ENCODE results near the gene ARHGEF16. TPM values are rescaled to one million over a fixed set of nuclear protein-coding genes. Genes with fewer than 3 reads are reported as not detected.
A peak's percentile ranks its signal among the peaks of the same experiment; 100 is the strongest.

ARHGEF16 gene
- total RNA-seq, 6 donors from 2014 or later, result 11.9 to 28.9 (median 13.4) TPM

- no peak overlapping the region for H3K27ac ChIP-seq
Measured at GRCh38 chr1:3429320-3429719, 25.1 kb upstream of the ARHGEF16 start.

DNA sequence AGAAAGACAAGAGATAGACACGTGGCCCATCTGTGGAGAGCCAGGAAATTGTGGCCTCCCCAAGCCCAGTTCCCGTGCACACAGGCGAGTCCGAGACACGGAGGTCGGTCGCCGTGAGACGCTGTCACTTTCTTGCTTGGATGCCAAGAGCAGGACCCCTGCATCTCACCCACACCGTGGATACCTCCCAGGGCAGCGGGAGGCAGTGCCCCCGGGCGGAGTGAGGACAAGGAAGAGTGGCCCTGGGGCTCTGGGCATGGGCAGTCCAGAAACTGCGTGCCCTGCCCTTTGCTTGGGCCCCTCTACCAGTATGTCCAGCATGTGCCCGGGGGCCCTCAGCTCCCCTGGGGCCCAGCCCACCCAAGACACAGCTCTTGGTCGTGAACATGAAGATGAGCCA lies 24.7 kb upstream of the ARHGEF16 start:
- H3K27ac ChIP-seq, result no peak overlapping the region
- WGBS, 2 donors, result 73 to 86% methylated on average over 2 to 16 of the region's 16 CpGs
- H3K4me3 ChIP-seq, result no peak overlapping the region
- peaks cover 0 to 6% (median 0%) of the 10 kb centered on the region in 4 donors for H3K36me3 ChIP-seq
- H3K9me3 ChIP-seq, result no peaks in the 10 kb centered on the region
- peak in 1 of 2 donors; percentile 47 for DNase-seq
- no peaks in the 10 kb centered on the region for H3K27me3 ChIP-seq
- no peak for ATAC-seq (ENCODE audit: low FRiP score in 2 of 2)
- TF ChIP-seq CTCF (IDR thresholded peaks at IDR 0.05), result no peak
- no peak for TF ChIP-seq EP300 (IDR thresholded peaks at IDR 0.05)
- peaks cover 0 to under 1% (median 0%) of the 10 kb centered on the region in 4 donors for H3K4me1 ChIP-seq

More at GRCh38 chr1:3429320-3429719, 25.1 kb upstream of the ARHGEF16 start:
- ATAC-seq (ENCODE audit: low FRiP score in 2 of 2), result no peak
- WGBS, 2 donors, result 91% methylated on average over 6 to 13 of the region's 13 CpGs
- Histone ChIP-seq H3K4me1 (peaks cover 0 to 5% (median 0%) of the 10 kb centered on the region in 4 donors), H3K9me3 (no peaks in the 10 kb centered on the region), H3K27me3 (no peaks in the 10 kb centered on the region), H3K36me3 (peaks cover 0 to 6% (median 0%) of the 10 kb centered on the region in 4 donors), H3K4me3 (no peak overlapping the region)
- DNase-seq, result no peak
- no peak for TF ChIP-seq POLR2A (IDR thresholded peaks at IDR 0.05)
- TF ChIP-seq EP300 (IDR thresholded peaks at IDR 0.05), result no peak
- no peak for TF ChIP-seq POLR2AphosphoS5 (IDR thresholded peaks at IDR 0.05)
- no peak for TF ChIP-seq CTCF (IDR thresholded peaks at IDR 0.05)

GRCh38 chr1:3430406-3430805 lies 24.1 kb upstream of the ARHGEF16 start:
- 82 to 90% methylated on average over 9 to 18 of the region's 19 CpGs for WGBS, 2 donors
- TF ChIP-seq EP300 (IDR thresholded peaks at IDR 0.05) (no peak), POLR2AphosphoS5 (IDR thresholded peaks at IDR 0.05) (no peak)
- peak in 1 of 2 donors; percentile 78 for DNase-seq
- no peak for ATAC-seq (ENCODE audit: low FRiP score in 2 of 2)
- no peak overlapping the region for H3K27ac ChIP-seq
- H3K36me3 ChIP-seq, result peaks cover 0 to 6% (median 0%) of the 10 kb centered on the region in 4 donors
- no peaks in the 10 kb centered on the region for H3K27me3 ChIP-seq
- no peaks in the 10 kb centered on the region for H3K9me3 ChIP-seq
- no peak overlapping the region for H3K4me3 ChIP-seq
- H3K4me1 ChIP-seq, result no peaks in the 10 kb centered on the region

DNA sequence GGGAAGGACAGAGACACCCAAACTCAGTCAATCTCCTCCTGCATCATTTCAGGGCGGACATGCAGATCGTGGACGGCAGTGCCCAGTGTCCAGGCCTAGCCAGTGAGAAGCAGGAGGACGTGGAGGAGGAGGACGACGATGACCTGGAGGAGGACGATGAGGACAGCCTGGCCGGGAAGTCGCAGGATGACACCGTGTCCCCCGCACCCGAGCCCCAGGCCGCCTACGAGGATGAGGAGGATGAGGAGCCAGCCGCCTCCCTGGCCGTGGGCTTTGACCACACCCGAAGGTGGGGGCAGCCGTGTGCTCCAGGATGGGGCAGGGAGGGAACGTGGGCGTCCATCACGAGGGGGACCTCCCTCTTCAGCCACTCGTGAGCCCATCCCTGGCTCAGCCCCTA lies 23.6 kb upstream of the ARHGEF16 start:
- H3K4me1 ChIP-seq, result no peaks in the 10 kb centered on the region
- 82 to 95% methylated on average over 14 to 22 of the region's 22 CpGs for WGBS, 2 donors
- no peak overlapping the region for H3K27ac ChIP-seq
- TF ChIP-seq EP300 (IDR thresholded peaks at IDR 0.05) (no peak), POLR2AphosphoS5 (IDR thresholded peaks at IDR 0.05) (no peak)
- H3K9me3 ChIP-seq, result no peaks in the 10 kb centered on the region
- H3K27me3 ChIP-seq, result no peaks in the 10 kb centered on the region
- DNase-seq, result peak in 1 of 2 donors; percentile 64
- no peak overlapping the region for H3K4me3 ChIP-seq
- peaks cover 0 to 6% (median 0%) of the 10 kb centered on the region in 4 donors for H3K36me3 ChIP-seq
- ATAC-seq (ENCODE audit: low FRiP score in 2 of 2), result no peak

DNA sequence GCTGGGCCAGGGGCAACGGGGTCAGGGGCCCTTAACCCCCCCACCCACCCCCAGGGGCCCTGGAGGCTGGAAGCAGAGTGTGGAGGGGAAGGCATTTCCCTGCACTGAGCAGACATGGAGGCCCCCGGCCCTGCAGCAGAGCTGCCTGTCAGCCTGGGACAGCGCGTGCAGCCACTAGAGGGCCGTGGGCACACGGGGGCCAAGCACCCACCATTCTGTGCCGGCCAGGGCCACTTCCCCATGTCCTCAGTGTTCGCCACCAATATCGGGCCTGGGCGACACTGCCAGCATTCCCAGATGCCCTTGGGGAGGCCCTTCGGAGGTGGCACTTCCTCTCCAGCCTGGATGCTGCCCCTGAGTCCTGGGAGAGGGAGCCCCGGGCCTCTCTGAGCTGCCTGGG lies 23.2 kb upstream of the ARHGEF16 start:
- Histone ChIP-seq H3K27ac (no peak overlapping the region), H3K9me3 (no peaks in the 10 kb centered on the region), H3K27me3 (no peaks in the 10 kb centered on the region), H3K36me3 (peaks cover 0 to 6% (median 0%) of the 10 kb centered on the region in 4 donors), H3K4me3 (no peak overlapping the region), H3K4me1 (no peaks in the 10 kb centered on the region)
- DNase-seq, result peak in 1 of 2 donors; percentile 72
- TF ChIP-seq POLR2A (IDR thresholded peaks at IDR 0.05), result no peak
- no peak for TF ChIP-seq CTCF (IDR thresholded peaks at IDR 0.05)
- TF ChIP-seq EP300 (IDR thresholded peaks at IDR 0.05), result no peak
- no peak for TF ChIP-seq POLR2AphosphoS5 (IDR thresholded peaks at IDR 0.05)
- ATAC-seq (ENCODE audit: low FRiP score in 2 of 2), result no peak
- WGBS, 2 donors, result 55% methylated on average over 9 of the region's 12 CpGs; no CpG with 5 or more reads in 1 of the 2 donors

GRCh38 chr1:3431686-3432085 lies 22.8 kb upstream of the ARHGEF16 start:
- Histone ChIP-seq H3K9me3 (no peaks in the 10 kb centered on the region), H3K27ac (no peak overlapping the region), H3K36me3 (peaks cover 0 to 6% (median 0%) of the 10 kb centered on the region in 4 donors), H3K27me3 (no peaks in the 10 kb centered on the region), H3K4me1 (no peaks in the 10 kb centered on the region), H3K4me3 (no peak overlapping the region)
- DNase-seq, result peak in 1 of 2 donors; percentile 60
- no peak for TF ChIP-seq EP300 (IDR thresholded peaks at IDR 0.05)
- TF ChIP-seq CTCF (IDR thresholded peaks at IDR 0.05), result no peak
- no peak for TF ChIP-seq POLR2A (IDR thresholded peaks at IDR 0.05)
- no peak for TF ChIP-seq POLR2AphosphoS5 (IDR thresholded peaks at IDR 0.05)
- 84 to 86% methylated on average over 8 to 17 of the region's 17 CpGs for WGBS, 2 donors
- ATAC-seq (ENCODE audit: low FRiP score in 2 of 2), result no peak
